ENCODE measurements around the gene MKS1.

Gene MKS1

DNA sequence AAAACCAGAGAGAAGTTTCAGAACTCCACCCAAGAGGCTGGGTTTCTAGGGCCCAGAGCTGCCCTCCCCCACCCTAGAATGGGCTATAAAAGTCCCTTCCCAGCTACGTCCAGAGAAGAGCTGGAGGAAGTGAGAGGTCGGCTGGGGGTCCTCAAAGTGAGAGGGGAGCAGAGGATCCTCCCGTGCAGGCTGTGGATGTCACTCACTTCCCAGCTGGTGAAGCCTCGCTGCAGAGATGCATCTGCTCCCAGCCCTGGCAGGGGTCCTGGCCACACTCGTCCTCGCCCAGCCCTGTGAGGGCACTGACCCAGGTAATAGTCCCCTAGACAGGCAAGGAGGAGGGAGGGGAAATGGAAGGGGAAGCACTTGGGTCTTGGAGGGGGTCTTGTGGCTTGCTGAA is 26.4 kb downstream of the MKS1 start, which contains the start of gene EPX:
EPX (plus strand) TSS at position 115 of the 400 bp plus-strand sequence; CDS start at position 236, 121 bp downstream.
- no peak for DNase-seq
- Histone ChIP-seq H3K9ac (ENCODE audit: low read length) (no peak within 1 kb of the TSS), H3K4me1 (ENCODE audit: low read length) (0 out of 2 replicates have a peak, but pooled peaks cover 4% of the 10 kb centered on the region), H3K4me3 (ENCODE audit: low read length) (no peak within 1 kb of the TSS), H3F3A (ENCODE audit: insufficient read depth, low read length) (no peaks in the 10 kb centered on the region), H3K27ac (ENCODE audit: low read length) (no peak within 1 kb of the TSS), H3K27me3 (replicated peaks; ENCODE audit: insufficient read depth, low read length) (peaks cover 56% of the 10 kb centered on the region), H3K9me2 (replicated peaks; ENCODE audit: insufficient read depth, low read length) (no peaks in the 10 kb centered on the region), H4K20me1 (ENCODE audit: insufficient read depth, low read length) (no peaks in the 10 kb centered on the region), H3K4me2 (ENCODE audit: low read depth, low read length) (no peak within 1 kb of the TSS), H3K9me3 (replicated peaks; ENCODE audit: insufficient read depth, low read length) (no peaks in the 10 kb centered on the region), H2AFZ (ENCODE audit: low read length) (no peak within 1 kb of the TSS), H3K79me2 (ENCODE audit: low read length) (no peaks in the 10 kb centered on the region), H3K36me3 (replicated peaks; ENCODE audit: insufficient read depth, low read length) (no peaks in the 10 kb centered on the region)
- TF ChIP-seq EZH2 (optimal IDR thresholded peaks at IDR 0.05; ENCODE audit: low read depth, low read length) (no peak), EZH2phosphoT487 (IDR thresholded peaks at IDR 0.05; ENCODE audit: low read length) (no peak)
- TF ChIP-seq, protein P1, sequence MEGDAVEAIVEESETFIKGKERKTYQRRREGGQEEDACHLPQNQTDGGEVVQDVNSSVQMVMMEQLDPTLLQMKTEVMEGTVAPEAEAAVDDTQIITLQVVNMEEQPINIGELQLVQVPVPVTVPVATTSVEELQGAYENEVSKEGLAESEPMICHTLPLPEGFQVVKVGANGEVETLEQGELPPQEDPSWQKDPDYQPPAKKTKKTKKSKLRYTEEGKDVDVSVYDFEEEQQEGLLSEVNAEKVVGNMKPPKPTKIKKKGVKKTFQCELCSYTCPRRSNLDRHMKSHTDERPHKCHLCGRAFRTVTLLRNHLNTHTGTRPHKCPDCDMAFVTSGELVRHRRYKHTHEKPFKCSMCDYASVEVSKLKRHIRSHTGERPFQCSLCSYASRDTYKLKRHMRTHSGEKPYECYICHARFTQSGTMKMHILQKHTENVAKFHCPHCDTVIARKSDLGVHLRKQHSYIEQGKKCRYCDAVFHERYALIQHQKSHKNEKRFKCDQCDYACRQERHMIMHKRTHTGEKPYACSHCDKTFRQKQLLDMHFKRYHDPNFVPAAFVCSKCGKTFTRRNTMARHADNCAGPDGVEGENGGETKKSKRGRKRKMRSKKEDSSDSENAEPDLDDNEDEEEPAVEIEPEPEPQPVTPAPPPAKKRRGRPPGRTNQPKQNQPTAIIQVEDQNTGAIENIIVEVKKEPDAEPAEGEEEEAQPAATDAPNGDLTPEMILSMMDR (IDR thresholded peaks at IDR 0.05; ENCODE audit: low read length), result no peak

DNA sequence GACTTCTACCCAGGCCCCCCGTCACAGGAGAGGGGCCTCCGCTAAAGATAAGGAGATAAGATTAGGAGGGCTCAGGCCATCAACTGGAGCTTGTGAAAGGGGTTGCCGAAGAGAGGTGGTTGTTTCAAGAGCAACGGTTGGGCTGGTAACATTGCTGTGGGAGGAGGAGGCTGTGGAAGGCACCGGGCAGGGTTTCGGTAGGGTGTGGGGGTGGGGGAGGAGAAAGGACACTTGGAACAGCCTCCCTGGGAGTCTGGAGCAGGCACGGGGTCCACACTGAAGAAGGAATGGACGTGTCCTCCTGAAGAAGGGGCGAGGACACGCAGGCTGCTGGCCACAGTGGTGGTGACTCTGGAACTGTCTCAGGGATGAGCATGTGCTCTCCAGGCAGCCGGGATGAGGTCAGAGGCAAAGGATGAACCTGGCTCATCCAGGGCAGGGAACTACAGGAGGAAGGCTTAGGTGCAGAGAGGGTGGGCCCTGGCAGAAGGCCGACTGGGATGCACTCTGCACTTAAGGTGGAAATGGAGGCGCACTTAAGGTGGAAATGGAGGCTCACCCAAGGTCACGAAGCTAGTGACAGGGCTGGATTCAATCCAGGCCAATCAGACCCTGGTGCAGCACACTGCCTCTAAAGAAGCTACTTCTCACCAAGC is 27.7 kb downstream of the MKS1 start:
- no peak for DNase-seq
- Histone ChIP-seq H3K4me1 (ENCODE audit: low read length) (0 out of 2 replicates have a peak, but pooled peaks cover 4% of the 10 kb centered on the region), H3K9ac (ENCODE audit: low read length) (no peak overlapping the region), H3F3A (ENCODE audit: insufficient read depth, low read length) (no peaks in the 10 kb centered on the region), H3K27me3 (replicated peaks; ENCODE audit: insufficient read depth, low read length) (peaks cover 51% of the 10 kb centered on the region), H3K9me3 (replicated peaks; ENCODE audit: insufficient read depth, low read length) (no peaks in the 10 kb centered on the region), H3K4me3 (ENCODE audit: low read length) (no peak overlapping the region), H3K79me2 (ENCODE audit: low read length) (no peaks in the 10 kb centered on the region), H2AFZ (ENCODE audit: low read length) (no peak overlapping the region), H4K20me1 (ENCODE audit: insufficient read depth, low read length) (no peaks in the 10 kb centered on the region), H3K36me3 (replicated peaks; ENCODE audit: insufficient read depth, low read length) (no peaks in the 10 kb centered on the region), H3K27ac (ENCODE audit: low read length) (no peak overlapping the region), H3K4me2 (ENCODE audit: low read depth, low read length) (no peak overlapping the region), H3K9me2 (replicated peaks; ENCODE audit: insufficient read depth, low read length) (no peaks in the 10 kb centered on the region)
- TF ChIP-seq, protein P1 (IDR thresholded peaks at IDR 0.05; ENCODE audit: low read length), result no peak
- TF ChIP-seq EZH2phosphoT487 (IDR thresholded peaks at IDR 0.05; ENCODE audit: low read length) (no peak), EZH2 (optimal IDR thresholded peaks at IDR 0.05; ENCODE audit: low read depth, low read length) (no peak)

DNA sequence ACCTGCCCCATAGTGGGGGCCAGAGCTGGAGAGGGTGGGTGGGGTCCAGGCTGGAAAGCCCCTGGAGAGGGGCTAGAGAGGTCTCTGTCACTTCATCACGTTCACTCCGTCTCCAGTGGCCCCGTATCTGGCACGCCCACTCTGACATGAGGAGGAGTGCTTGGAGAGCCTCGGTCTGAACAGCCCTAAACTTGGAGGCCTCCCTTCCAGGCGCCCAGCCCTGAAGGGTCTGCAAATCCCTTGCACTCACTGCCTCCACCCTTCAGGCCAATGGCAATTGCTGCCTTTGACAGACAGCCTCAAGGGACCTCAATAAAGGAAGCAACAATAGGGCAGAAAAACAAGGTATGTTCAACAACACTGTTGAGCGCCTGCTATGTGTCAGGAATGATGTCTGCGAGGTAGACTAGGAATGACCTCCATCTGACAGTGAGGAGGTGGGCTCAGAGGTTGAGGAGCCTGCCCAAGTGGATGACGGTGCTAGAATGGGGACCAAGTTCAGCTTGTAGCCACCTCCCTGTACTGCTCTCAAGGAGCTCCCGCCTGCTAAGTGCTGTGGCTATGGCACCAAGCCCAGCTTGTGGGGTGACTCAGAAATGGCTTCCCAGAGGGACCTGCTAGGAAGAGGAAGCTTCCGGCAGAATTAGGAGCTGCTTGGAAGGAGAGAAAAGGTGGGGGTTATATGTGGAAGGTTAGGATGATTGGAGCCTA is 29.5 kb downstream of the MKS1 start:
- DNase-seq, result no peak

More for the DNA sequence above, 29.5 kb downstream of the MKS1 start:
- H3K4me1 ChIP-seq (ENCODE audit: low read length), result 0 out of 2 replicates have a peak, but pooled peaks cover 4% of the 10 kb centered on the region
- H3K36me3 ChIP-seq (replicated peaks; ENCODE audit: insufficient read depth, low read length), result no peaks in the 10 kb centered on the region
- no peak overlapping the region for H2AFZ ChIP-seq (ENCODE audit: low read length)
- H3K27ac ChIP-seq (ENCODE audit: low read length), result no peak overlapping the region
- no peaks in the 10 kb centered on the region for H3K9me2 ChIP-seq (replicated peaks; ENCODE audit: insufficient read depth, low read length)
- no peak overlapping the region for H3K4me2 ChIP-seq (ENCODE audit: low read depth, low read length)
- no peaks in the 10 kb centered on the region for H4K20me1 ChIP-seq (ENCODE audit: insufficient read depth, low read length)
- no peaks in the 10 kb centered on the region for H3F3A ChIP-seq (ENCODE audit: insufficient read depth, low read length)
- no peaks in the 10 kb centered on the region for H3K9me3 ChIP-seq (replicated peaks; ENCODE audit: insufficient read depth, low read length)
- H3K4me3 ChIP-seq (ENCODE audit: low read length), result no peak overlapping the region
- H3K9ac ChIP-seq (ENCODE audit: low read length), result no peak overlapping the region
- H3K27me3 ChIP-seq (replicated peaks; ENCODE audit: insufficient read depth, low read length), result peaks cover 34% of the 10 kb centered on the region
- TF ChIP-seq, protein P1 (IDR thresholded peaks at IDR 0.05; ENCODE audit: low read length), result no peak
- no peak for TF ChIP-seq EZH2 (optimal IDR thresholded peaks at IDR 0.05; ENCODE audit: low read depth, low read length)
- H3K79me2 ChIP-seq (ENCODE audit: low read length), result no peaks in the 10 kb centered on the region

All from MM.1S (cell line).